CMK (cell line): Measurements from ENCODE around the gene CSRNP3.
"Not testable (repeated sequence)": the region's sequence is repeated elsewhere in the genome, so short reads cannot be mapped to it uniquely, and the experiment has no call there.

Experiments used
- DNase-seq: peaks from one replicate; pipeline ENCODE4 v3.0.0-alpha.2; 2010; ENCODE audit warnings: low read depth

The CSRNP3 gene

GRCh38 chr2:165634855-165635254, 165.4 kb downstream of the CSRNP3 start:
- no peak for DNase-seq

GRCh38 chr2:165635532-165635931, 166.0 kb downstream of the CSRNP3 start:
- no peak for DNase-seq

- no peak for DNase-seq
Observed at GRCh38 chr2:165636959-165637358, 167.5 kb downstream of the CSRNP3 start.

GRCh38 chr2:165637396-165637795, 167.9 kb downstream of the CSRNP3 start:
- no peak for DNase-seq

GRCh38 chr2:165639504-165639903, 170.0 kb downstream of the CSRNP3 start:
- no peak for DNase-seq

GRCh38 chr2:165640247-165640929, 170.9 kb downstream of the CSRNP3 start:
- DNase-seq, result no peak

GRCh38 chr2:165645930-165646831, 176.7 kb downstream of the CSRNP3 start:
- no peak for DNase-seq

GRCh38 chr2:165647409-165647808, 177.9 kb downstream of the CSRNP3 start:
- DNase-seq, result no peak

- DNase-seq, result no peak
Observed at GRCh38 chr2:165648801-165649200, 179.3 kb downstream of the CSRNP3 start.

GRCh38 chr2:165651233-165651632, 181.7 kb downstream of the CSRNP3 start:
- DNase-seq, result no peak

GRCh38 chr2:165655661-165656060, 186.2 kb downstream of the CSRNP3 start:
- DNase-seq, result no peak

- DNase-seq, result no peak
Observed at GRCh38 chr2:165660361-165660760, 190.9 kb downstream of the CSRNP3 start.

- DNase-seq, result no peak
Observed at GRCh38 chr2:165662720-165663119, 193.2 kb downstream of the CSRNP3 start.

- no peak for DNase-seq
Observed at GRCh38 chr2:165665614-165666013, 196.1 kb downstream of the CSRNP3 start.

- DNase-seq, result not testable (repeated sequence)
Observed at GRCh38 chr2:165666073-165666472, 196.6 kb downstream of the CSRNP3 start.

GRCh38 chr2:165666605-165667004, 197.1 kb downstream of the CSRNP3 start:
- no peak for DNase-seq

GRCh38 chr2:165667375-165667774, 197.9 kb downstream of the CSRNP3 start:
- DNase-seq, result no peak

GRCh38 chr2:165674780-165675179, 205.3 kb downstream of the CSRNP3 start:
- DNase-seq, result no peak

- DNase-seq, result no peak
Observed at GRCh38 chr2:165675551-165675968, 206.1 kb downstream of the CSRNP3 start.

- no peak for DNase-seq
Observed at GRCh38 chr2:165678882-165679281, 209.4 kb downstream of the CSRNP3 start.

- no peak for DNase-seq
Observed at GRCh38 chr2:165679621-165680020, 210.1 kb downstream of the CSRNP3 start.

- DNase-seq, result no peak
Observed at GRCh38 chr2:165681841-165682240, 212.3 kb downstream of the CSRNP3 start.

GRCh38 chr2:165682546-165682945, 213.0 kb downstream of the CSRNP3 start:
- DNase-seq, result no peak
